GM13977 (cell line): ENCODE results near the gene CNOT6L.
"Not testable (repeated sequence)": the region's sequence is repeated elsewhere in the genome, so short reads cannot be mapped to it uniquely, and the experiment has no call there.

Experiments
- DNase-seq: peaks from one replicate; pipeline ENCODE4 v3.0.0; 2012; ENCODE audit warnings: low spot score
- CTCF ChIP-seq: IDR thresholded peaks from 2 replicates; pipeline ENCODE4 v1.5.1; 2012; ENCODE audit warnings: mild to moderate bottlenecking, control low read depth; ENCODE audit not compliant: insufficient read depth; ENCODE audit errors: extremely low read depth, missing control alignments
- in situ Hi-C: fragments of 300-500 bp; cut with MboI; formaldehyde crosslinking; loops from one replicate; pipeline ENCODE4 v1.12.0; 2022; ENCODE audit warnings: low sequenced_read_pairs, low pct_unique_long_range_greater_than_20kb, mixed read lengths, inconsistent platforms; ENCODE audit not compliant: unreplicated experiment

CNOT6L gene

GRCh38 chr4:77745792-77746191, 73.4 kb downstream of the CNOT6L start:
- no peak for DNase-seq
- in situ Hi-C loops, result no loop called here
- TF ChIP-seq CTCF, result no peak

- DNase-seq, result no peak
- no peak for TF ChIP-seq CTCF
- in situ Hi-C loops, result no loop called here
Measured at GRCh38 chr4:77742054-77742453, 77.1 kb downstream of the CNOT6L start.

- no peak for DNase-seq
- no peak for TF ChIP-seq CTCF
- in situ Hi-C loops, result no loop called here
Measured at GRCh38 chr4:77740480-77740879, 78.7 kb downstream of the CNOT6L start.

- TF ChIP-seq CTCF, result no peak
- in situ Hi-C loops, result no loop called here
- peak; percentile 50 for DNase-seq
Measured at GRCh38 chr4:77734928-77735327, 84.2 kb downstream of the CNOT6L start.

GRCh38 chr4:77731656-77732055, 87.5 kb downstream of the CNOT6L start:
- no peak for TF ChIP-seq CTCF
- in situ Hi-C loops, result no loop called here

GRCh38 chr4:77728420-77728819, 90.7 kb downstream of the CNOT6L start:
- in situ Hi-C loops, result no loop called here
- DNase-seq, result no peak
- TF ChIP-seq CTCF, result no peak

More at GRCh38 chr4:77731656-77732055, 87.5 kb downstream of the CNOT6L start:
- no peak for DNase-seq

GRCh38 chr4:77721073-77721472, 98.1 kb downstream of the CNOT6L start:
- DNase-seq, result no peak
- TF ChIP-seq CTCF, result no peak
- in situ Hi-C loops, result no loop called here

GRCh38 chr4:77718500-77718899, 100.7 kb downstream of the CNOT6L start:
- in situ Hi-C loops, DNase-seq: not testable (repeated sequence)
